Activated naive CD8-positive, alpha-beta T cell treated with anti-CD3 and anti-CD28 coated beads, Interleukin-2, amount 50 U/mL, for 24 hours (primary cell): Measurements from ENCODE around the gene ARMC9.

Experiments used
- ATAC-seq: fragments of 150-1000 bp; cut with Tn5 transposase; one replicate; pipeline ENCODE4 v1.10.0; 2021
- DNase-seq: peaks from one replicate; pipeline ENCODE4 v3.0.0; 2021
- H3K27ac Mint-ChIP-seq: one replicate; pipeline ENCODE4 v1.8.0; 2021; ENCODE audit warnings: mild to moderate bottlenecking, mixed read lengths
- H3K27me3 Mint-ChIP-seq: one replicate; pipeline ENCODE4 v1.8.0; 2021; ENCODE audit warnings: mixed read lengths
- H3K36me3 Mint-ChIP-seq: one replicate; pipeline ENCODE4 v1.8.0; 2021; ENCODE audit warnings: low read depth, mixed read lengths
- H3K4me1 Mint-ChIP-seq: one replicate; pipeline ENCODE4 v1.8.0; 2021; ENCODE audit warnings: mixed read lengths
- H3K4me3 Mint-ChIP-seq: one replicate; pipeline ENCODE4 v1.8.0; 2021; ENCODE audit warnings: mild to moderate bottlenecking, moderate library complexity, mixed read lengths
- H3K9me3 Mint-ChIP-seq: one replicate; pipeline ENCODE4 v1.8.0; 2021; ENCODE audit warnings: mixed read lengths

The ARMC9 gene

GRCh38 chr2:231308631-231309428 lies 110.4 kb downstream of the ARMC9 start:
- Mint-ChIP-seq H3K4me1 (no peaks in the 10 kb centered on the region), H3K27me3 (no peaks in the 10 kb centered on the region), H3K36me3 (no peaks in the 10 kb centered on the region), H3K27ac (no peak overlapping the region), H3K9me3 (no peaks in the 10 kb centered on the region), H3K4me3 (no peak overlapping the region)
- ATAC-seq (no peak), DNase-seq (no peak)

DNA sequence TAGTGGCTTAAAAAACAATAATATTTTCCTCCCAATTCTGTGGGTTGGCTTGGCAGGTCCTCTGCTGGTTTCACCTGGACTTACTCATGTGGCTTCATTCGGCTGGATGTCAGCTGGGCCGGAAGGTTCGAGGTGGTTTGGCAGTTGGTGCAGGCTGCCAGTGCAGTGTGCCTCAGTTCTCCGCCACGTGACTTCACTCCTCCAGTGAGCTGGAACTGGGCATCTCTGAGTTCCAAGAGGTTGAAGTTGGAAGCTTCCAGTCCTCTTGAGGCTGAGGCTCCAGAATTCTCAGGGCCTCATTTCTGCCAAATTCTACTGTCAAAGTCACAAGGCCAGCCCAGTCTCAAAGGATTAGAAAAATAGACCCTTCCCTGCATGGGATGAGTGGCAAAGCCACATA lies 113.6 kb downstream of the ARMC9 start:
- H3K9me3 Mint-ChIP-seq: peaks cover 5% of the 10 kb centered on the region
- no peak for ATAC-seq
- DNase-seq: no peak
- no peak overlapping the region for H3K4me3 Mint-ChIP-seq
- no peaks in the 10 kb centered on the region for H3K27me3 Mint-ChIP-seq
- H3K4me1 Mint-ChIP-seq: no peaks in the 10 kb centered on the region
- peaks cover 2% of the 10 kb centered on the region for H3K36me3 Mint-ChIP-seq
- H3K27ac Mint-ChIP-seq: no peak overlapping the region

DNA sequence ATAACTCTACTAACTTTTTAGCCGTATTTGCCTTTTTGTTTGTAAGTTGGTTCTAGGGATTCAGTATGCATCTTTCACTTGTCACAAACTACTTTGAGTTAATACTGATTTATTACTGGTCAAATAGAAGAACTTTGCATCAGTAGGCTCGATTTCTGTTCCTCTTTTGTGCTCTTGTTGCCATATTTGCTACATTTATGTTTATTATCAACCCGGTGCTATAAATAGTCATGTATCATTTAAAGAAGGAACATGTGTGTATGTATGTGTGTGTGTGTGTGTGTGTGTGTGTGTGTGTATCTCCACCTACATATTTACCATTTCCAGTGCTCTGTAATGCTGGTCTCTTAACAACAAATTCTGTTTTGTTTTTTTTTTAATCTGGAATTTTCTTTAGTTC lies 117.5 kb downstream of the ARMC9 start:
- Mint-ChIP-seq H3K27me3 (peaks cover 2% of the 10 kb centered on the region), H3K27ac (no peak overlapping the region), H3K9me3 (peaks cover 12% of the 10 kb centered on the region), H3K36me3 (peaks cover 5% of the 10 kb centered on the region), H3K4me3 (no peak overlapping the region), H3K4me1 (no peaks in the 10 kb centered on the region)
- DNase-seq: no peak
- ATAC-seq: no peak

- Mint-ChIP-seq H3K9me3 (peaks cover 12% of the 10 kb centered on the region), H3K4me3 (no peak overlapping the region), H3K36me3 (peaks cover 5% of the 10 kb centered on the region)
Observed at GRCh38 chr2:231317579-231317978, 119.1 kb downstream of the ARMC9 start.

DNA sequence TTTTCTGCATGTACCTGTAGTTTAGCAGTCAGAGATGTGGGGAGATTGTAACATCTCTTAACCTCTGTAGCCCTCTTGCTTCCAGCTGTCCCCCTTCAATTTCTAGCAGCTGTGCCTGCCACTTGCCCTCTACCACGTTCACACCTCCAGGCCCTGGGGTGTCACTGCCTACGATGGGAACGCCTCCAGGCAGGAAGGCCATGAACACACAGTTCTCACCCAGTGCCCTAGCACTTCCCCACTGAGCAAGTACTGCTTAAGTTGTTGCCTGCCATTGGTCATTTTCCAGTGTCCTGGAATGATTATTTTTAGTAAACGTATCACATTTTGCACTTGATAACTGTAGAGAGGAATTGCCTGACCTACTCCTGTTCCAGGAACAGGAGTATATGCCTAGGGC lies 120.0 kb downstream of the ARMC9 start:
- ATAC-seq (no peak), DNase-seq (no peak)
- Mint-ChIP-seq H3K36me3 (peaks cover 5% of the 10 kb centered on the region), H3K27ac (no peak overlapping the region), H3K4me3 (no peak overlapping the region), H3K27me3 (peaks cover 15% of the 10 kb centered on the region), H3K4me1 (peaks cover 12% of the 10 kb centered on the region), H3K9me3 (peaks cover 12% of the 10 kb centered on the region)

More at GRCh38 chr2:231317579-231317978, 119.1 kb downstream of the ARMC9 start:
- DNase-seq: no peak
- H3K27ac Mint-ChIP-seq: no peak overlapping the region
- peaks cover 9% of the 10 kb centered on the region for H3K27me3 Mint-ChIP-seq
- H3K4me1 Mint-ChIP-seq: peaks cover 11% of the 10 kb centered on the region
- no peak for ATAC-seq

GRCh38 chr2:231318954-231319353 lies 120.5 kb downstream of the ARMC9 start:
- DNase-seq (no peak), ATAC-seq (no peak)
- Mint-ChIP-seq H3K27me3 (peaks cover 15% of the 10 kb centered on the region), H3K4me1 (peaks cover 12% of the 10 kb centered on the region), H3K36me3 (peaks cover 5% of the 10 kb centered on the region), H3K9me3 (peaks cover 12% of the 10 kb centered on the region), H3K27ac (no peak overlapping the region), H3K4me3 (no peak overlapping the region)

DNA sequence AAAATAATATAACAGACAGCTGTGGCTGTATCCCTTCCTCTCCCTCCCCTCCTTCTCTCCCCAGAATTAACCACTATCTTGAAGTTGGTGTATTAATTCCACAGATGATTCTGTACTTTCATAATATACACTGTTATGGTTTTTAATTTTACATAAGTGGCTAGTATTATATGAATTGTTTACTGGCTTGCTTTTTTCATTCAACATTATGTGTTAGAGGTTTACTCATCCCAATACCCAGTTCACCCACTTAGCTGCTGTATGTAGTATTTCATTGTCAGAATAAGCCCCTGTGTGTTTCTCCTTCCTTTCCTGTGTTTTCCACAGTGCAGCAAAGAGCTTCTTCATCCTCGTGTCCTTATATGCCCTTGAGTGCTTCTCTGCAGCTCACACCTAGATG lies 121.4 kb downstream of the ARMC9 start:
- Mint-ChIP-seq H3K27me3 (peaks cover 15% of the 10 kb centered on the region), H3K4me1 (peaks cover 12% of the 10 kb centered on the region), H3K36me3 (peaks cover 5% of the 10 kb centered on the region), H3K9me3 (peaks cover 12% of the 10 kb centered on the region), H3K27ac (no peak overlapping the region), H3K4me3 (no peak overlapping the region)
- no peak for ATAC-seq
- DNase-seq: no peak

GRCh38 chr2:231321021-231321420 lies 122.6 kb downstream of the ARMC9 start:
- DNase-seq (no peak), ATAC-seq (no peak)
- no peak overlapping the region for H3K27ac Mint-ChIP-seq
- H3K36me3 Mint-ChIP-seq: peaks cover 5% of the 10 kb centered on the region
- peaks cover 8% of the 10 kb centered on the region for H3K9me3 Mint-ChIP-seq
- H3K27me3 Mint-ChIP-seq: peaks cover 15% of the 10 kb centered on the region
- H3K4me3 Mint-ChIP-seq: no peak overlapping the region
- peaks cover 12% of the 10 kb centered on the region for H3K4me1 Mint-ChIP-seq

GRCh38 chr2:231321556-231322334 lies 123.3 kb downstream of the ARMC9 start:
- Mint-ChIP-seq H3K4me1 (peaks cover 12% of the 10 kb centered on the region), H3K9me3 (peaks cover 7% of the 10 kb centered on the region), H3K4me3 (no peak overlapping the region), H3K27me3 (peaks cover 15% of the 10 kb centered on the region), H3K36me3 (peaks cover 4% of the 10 kb centered on the region), H3K27ac (peak overlapping the region; percentile 7)
- ATAC-seq: peak; percentile 15
- DNase-seq: peak; percentile 11

DNA sequence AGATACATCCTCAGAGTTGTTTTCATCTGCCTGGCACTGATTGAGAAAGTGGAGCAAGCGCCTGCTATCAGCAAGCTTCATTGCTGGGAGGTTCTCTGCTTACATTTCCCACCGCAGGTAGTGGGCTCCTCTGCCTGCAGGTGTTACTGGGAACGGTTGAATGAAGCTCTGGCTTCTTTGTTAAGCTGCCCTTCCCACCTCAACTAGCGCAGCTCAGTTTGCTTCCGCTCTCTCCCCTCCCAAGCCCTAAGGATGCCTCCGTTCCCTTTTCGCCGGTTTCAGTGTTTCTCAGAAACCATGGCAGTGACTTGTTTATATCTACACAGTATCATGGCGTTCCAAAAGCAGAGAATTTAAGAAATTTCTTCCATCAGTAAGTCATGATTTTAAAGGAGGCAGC lies 124.9 kb downstream of the ARMC9 start:
- H3K4me1 Mint-ChIP-seq: peaks cover 12% of the 10 kb centered on the region
- peaks cover 15% of the 10 kb centered on the region for H3K27me3 Mint-ChIP-seq
- no peak overlapping the region for H3K4me3 Mint-ChIP-seq
- DNase-seq (no peak), ATAC-seq (no peak)
- H3K36me3 Mint-ChIP-seq: no peaks in the 10 kb centered on the region
- H3K27ac Mint-ChIP-seq: no peak overlapping the region
- H3K9me3 Mint-ChIP-seq: no peaks in the 10 kb centered on the region

GRCh38 chr2:231325826-231326225 lies 127.4 kb downstream of the ARMC9 start:
- no peaks in the 10 kb centered on the region for H3K9me3 Mint-ChIP-seq
- H3K4me1 Mint-ChIP-seq: peaks cover 12% of the 10 kb centered on the region
- no peaks in the 10 kb centered on the region for H3K36me3 Mint-ChIP-seq
- H3K4me3 Mint-ChIP-seq: no peak overlapping the region
- DNase-seq (no peak), ATAC-seq (no peak)
- no peak overlapping the region for H3K27ac Mint-ChIP-seq
- H3K27me3 Mint-ChIP-seq: peaks cover 13% of the 10 kb centered on the region

DNA sequence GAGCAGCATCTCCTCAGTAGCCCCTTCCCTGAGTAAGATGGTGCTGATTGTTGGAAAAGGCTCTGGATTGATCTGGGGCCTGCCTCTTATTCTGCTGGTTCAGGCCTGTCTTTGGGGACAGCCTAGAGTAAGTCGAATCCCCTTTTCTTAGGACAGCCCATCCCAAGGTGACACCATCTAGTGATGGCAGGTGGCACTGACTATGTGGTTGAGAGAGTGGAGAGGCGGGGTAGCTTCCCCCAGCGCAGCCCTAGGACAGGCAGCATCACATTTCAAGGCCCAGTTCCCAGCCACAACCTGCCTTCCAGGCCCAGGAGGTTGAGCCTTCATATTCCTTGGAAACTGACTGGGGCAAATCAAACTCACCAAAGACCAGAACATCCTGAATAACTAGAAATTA lies 128.0 kb downstream of the ARMC9 start:
- Mint-ChIP-seq H3K36me3 (no peaks in the 10 kb centered on the region), H3K4me1 (peaks cover 11% of the 10 kb centered on the region), H3K27ac (no peak overlapping the region), H3K4me3 (no peak overlapping the region), H3K27me3 (peaks cover 13% of the 10 kb centered on the region), H3K9me3 (no peaks in the 10 kb centered on the region)
- ATAC-seq (no peak), DNase-seq (no peak)

GRCh38 chr2:231330311-231330710 lies 131.9 kb downstream of the ARMC9 start:
- H3K4me1 Mint-ChIP-seq: no peaks in the 10 kb centered on the region

DNA sequence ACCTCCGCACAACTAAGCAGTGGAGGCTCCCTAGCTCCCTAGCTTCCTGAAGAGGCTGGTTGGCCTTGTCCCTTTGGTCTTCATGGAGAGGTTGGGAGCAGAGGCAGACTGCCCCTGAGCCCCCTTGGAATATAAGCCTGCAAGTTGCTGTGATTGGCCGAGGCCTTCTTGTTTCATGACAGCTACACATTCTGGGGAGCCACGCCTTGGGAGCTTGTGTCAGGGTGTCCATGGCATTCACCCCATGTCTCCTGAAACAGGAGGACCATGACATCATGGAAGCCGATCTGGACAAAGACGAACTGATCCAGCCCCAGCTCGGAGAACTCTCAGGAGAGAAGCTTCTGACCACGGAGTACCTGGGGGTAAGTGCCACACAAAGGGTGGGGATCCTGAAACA lies 133.1 kb downstream of the ARMC9 start:
- no peak for DNase-seq
- H3K27me3 Mint-ChIP-seq: no peaks in the 10 kb centered on the region
- ATAC-seq: no peak
- no peak overlapping the region for H3K4me3 Mint-ChIP-seq
- no peaks in the 10 kb centered on the region for H3K36me3 Mint-ChIP-seq
- H3K27ac Mint-ChIP-seq: no peak overlapping the region
- no peaks in the 10 kb centered on the region for H3K9me3 Mint-ChIP-seq
- H3K4me1 Mint-ChIP-seq: no peaks in the 10 kb centered on the region

More at GRCh38 chr2:231330311-231330710, 131.9 kb downstream of the ARMC9 start:
- ATAC-seq: no peak
- no peaks in the 10 kb centered on the region for H3K27me3 Mint-ChIP-seq
- no peaks in the 10 kb centered on the region for H3K36me3 Mint-ChIP-seq
- no peak overlapping the region for H3K4me3 Mint-ChIP-seq
- H3K9me3 Mint-ChIP-seq: no peaks in the 10 kb centered on the region
- DNase-seq: no peak
- no peak overlapping the region for H3K27ac Mint-ChIP-seq

- no peak for DNase-seq
- Mint-ChIP-seq H3K4me3 (no peak overlapping the region), H3K36me3 (no peaks in the 10 kb centered on the region), H3K9me3 (no peaks in the 10 kb centered on the region), H3K4me1 (no peaks in the 10 kb centered on the region), H3K27me3 (no peaks in the 10 kb centered on the region), H3K27ac (no peak overlapping the region)
- no peak for ATAC-seq
Observed at GRCh38 chr2:231332388-231332787, 134.0 kb downstream of the ARMC9 start.
